Activated CD4-positive, alpha-beta T cell treated with anti-CD3 and anti-CD28 coated beads, Interleukin-2, amount 10 ng/mL, durations not matched to agents 24 days and 14 days (primary cell): ENCODE data around the gene SLC6A7. TPM values are rescaled to one million over a fixed set of nuclear protein-coding genes. Genes with fewer than 3 reads are reported as not detected.

Experiments used
- DNase-seq: peaks from one replicate; pipeline ENCODE4 v3.0.0; 2022
- H3K27ac Mint-ChIP-seq: one replicate; pipeline ENCODE4 v1.8.0; 2022; ENCODE audit warnings: mild to moderate bottlenecking, mixed read lengths
- H3K27me3 Mint-ChIP-seq: one replicate; pipeline ENCODE4 v1.8.0; 2022; ENCODE audit warnings: mixed read lengths
- H3K36me3 Mint-ChIP-seq: one replicate; pipeline ENCODE4 v1.8.0; 2022; ENCODE audit warnings: low read depth, mild to moderate bottlenecking, mixed read lengths
- H3K4me1 Mint-ChIP-seq: one replicate; pipeline ENCODE4 v1.8.0; 2021; ENCODE audit warnings: mixed read lengths
- H3K4me3 Mint-ChIP-seq: one replicate; pipeline ENCODE4 v1.8.0; 2022; ENCODE audit warnings: mild to moderate bottlenecking, moderate library complexity, mixed read lengths
- H3K9me3 Mint-ChIP-seq: one replicate; pipeline ENCODE4 v1.8.0; 2021; ENCODE audit warnings: mixed read lengths
- intact Hi-C: fragments of 100-400 bp; cut with micrococcal nuclease; formaldehyde crosslinking; loops from one replicate; pipeline ENCODE4 v1.15.1; 2023
- total RNA-seq: library from RNA; stranded (reverse); gene quantifications from 2 replicates; pipeline ENCODE4 v1.2.3, GENCODE V29; 2022

Gene SLC6A7
- total RNA-seq, 1 donor from 2014 or later, result not detected

DNA sequence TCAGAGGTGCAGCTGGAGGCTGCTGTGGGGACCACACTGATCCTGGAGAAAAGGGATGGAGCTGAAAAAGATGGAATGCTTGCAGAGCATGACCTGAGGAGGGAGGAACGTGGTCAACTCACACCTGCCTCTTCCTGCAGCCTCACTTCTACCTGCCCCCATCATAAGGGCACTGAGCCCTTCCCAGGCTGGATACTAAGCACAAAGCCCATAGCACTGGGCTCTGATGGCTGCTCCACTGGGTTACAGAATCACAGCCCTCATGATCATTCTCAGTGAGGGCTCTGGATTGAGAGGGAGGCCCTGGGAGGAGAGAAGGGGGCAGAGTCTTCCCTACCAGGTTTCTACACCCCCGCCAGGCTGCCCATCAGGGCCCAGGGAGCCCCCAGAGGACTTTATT lies 5.9 kb upstream of the SLC6A7 start:
- no peak overlapping the region for H3K27ac Mint-ChIP-seq
- peaks cover 10% of the 10 kb centered on the region for H3K27me3 Mint-ChIP-seq
- H3K4me1 Mint-ChIP-seq, result no peaks in the 10 kb centered on the region
- DNase-seq, result no peak
- H3K9me3 Mint-ChIP-seq, result no peaks in the 10 kb centered on the region
- no peak overlapping the region for H3K4me3 Mint-ChIP-seq
- intact Hi-C loops, result no loop called here
- no peaks in the 10 kb centered on the region for H3K36me3 Mint-ChIP-seq

DNA sequence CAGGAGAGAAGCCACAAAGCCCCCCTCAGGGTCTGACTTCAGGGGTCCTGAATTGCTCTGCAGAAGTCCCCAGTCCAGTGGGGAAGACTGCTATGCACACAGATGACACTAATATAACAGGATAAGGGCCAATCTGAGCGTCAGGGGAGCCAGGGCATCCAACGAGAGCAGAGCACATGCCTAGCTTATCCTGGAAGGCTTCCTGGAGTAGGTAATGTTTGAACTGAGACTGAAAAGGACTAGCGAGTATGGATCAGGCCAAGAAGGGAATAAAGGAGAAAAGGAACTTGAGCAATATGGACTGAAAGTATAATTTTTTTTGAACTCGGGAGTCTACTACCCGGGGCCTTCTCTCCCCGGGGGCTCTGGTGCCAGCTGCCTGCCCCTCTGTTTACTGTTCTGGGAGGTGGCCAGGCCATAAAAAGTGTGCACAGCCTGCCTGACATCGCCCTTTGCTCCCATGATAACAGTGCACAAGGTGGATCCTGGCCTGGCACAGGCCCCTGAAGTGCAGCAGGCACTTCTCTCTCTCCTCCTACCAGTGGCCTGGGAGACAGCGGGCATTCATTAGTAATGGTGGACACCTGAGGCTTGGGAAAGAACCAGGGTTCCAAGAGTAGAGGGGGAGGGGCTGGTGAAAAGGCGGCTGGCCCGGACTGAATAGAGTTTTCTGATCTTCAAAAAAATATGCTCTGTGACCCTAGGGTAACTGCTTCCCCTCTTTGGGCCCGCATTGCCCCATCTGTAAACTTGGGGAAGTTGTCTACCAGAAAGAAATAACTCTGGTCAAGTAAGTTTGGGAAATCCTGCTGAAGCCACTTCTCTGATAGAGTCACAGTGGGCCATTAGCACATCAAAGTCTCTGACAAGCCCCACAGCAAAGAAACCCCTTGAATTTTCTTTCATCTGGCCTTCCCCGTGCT lies 4.6 kb upstream of the SLC6A7 start:
- Mint-ChIP-seq H3K4me3 (no peak overlapping the region), H3K27me3 (peaks cover 18% of the 10 kb centered on the region)

DNA sequence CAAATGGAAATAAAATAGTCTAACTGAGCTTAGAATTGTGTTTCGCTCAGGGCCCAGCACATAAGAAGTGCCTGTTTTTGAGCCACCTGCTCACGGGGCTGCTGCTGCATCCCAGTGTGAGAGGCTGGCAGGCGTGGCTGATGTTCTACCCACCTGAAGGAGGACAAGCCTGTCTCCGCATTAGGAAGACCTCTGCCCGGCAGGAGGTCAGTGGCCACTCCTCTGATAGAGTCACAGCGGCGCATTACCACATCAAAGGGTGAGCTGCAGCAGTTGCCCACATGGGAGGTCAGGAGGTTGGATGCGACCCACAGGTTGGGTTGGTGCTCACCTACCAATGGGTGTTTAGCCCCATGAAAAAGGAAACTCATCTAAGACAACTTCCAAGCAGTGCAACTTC lies 3.7 kb upstream of the SLC6A7 start:
- Mint-ChIP-seq H3K4me3 (no peak overlapping the region), H3K36me3 (no peaks in the 10 kb centered on the region), H3K9me3 (no peaks in the 10 kb centered on the region), H3K27me3 (peaks cover 25% of the 10 kb centered on the region), H3K4me1 (no peaks in the 10 kb centered on the region), H3K27ac (no peak overlapping the region)
- no peak for DNase-seq
- intact Hi-C loops, result no loop called here

More for the DNA sequence above, 4.6 kb upstream of the SLC6A7 start:
- DNase-seq, result no peak
- Mint-ChIP-seq H3K27ac (no peak overlapping the region), H3K36me3 (no peaks in the 10 kb centered on the region), H3K4me1 (no peaks in the 10 kb centered on the region), H3K9me3 (no peaks in the 10 kb centered on the region)
- intact Hi-C loops, result no loop called here

DNA sequence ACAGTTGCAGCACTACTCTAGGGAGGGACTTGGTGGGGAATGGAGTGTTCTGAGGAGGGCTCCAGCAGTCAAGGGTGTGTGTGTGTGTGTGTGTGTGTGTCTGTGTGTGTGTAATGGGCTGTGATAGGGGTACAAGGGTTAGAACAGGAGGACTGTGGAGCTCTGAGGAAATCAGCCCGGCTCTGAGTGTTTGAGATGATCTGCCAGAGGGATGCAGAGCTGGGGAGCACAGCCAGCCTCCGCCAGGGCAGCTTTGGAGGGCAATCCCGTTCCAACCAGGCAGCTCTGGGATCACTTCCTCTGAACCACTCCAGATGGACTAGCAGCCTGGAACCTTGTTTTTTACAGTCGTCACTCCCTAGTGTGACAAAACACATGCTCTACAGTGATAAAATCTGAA lies 3.0 kb upstream of the SLC6A7 start:
- intact Hi-C loops, result no loop called here
- Mint-ChIP-seq H3K27ac (no peak overlapping the region), H3K27me3 (peaks cover 31% of the 10 kb centered on the region), H3K36me3 (no peaks in the 10 kb centered on the region), H3K9me3 (no peaks in the 10 kb centered on the region), H3K4me1 (no peaks in the 10 kb centered on the region), H3K4me3 (no peak overlapping the region)
- no peak for DNase-seq

DNA sequence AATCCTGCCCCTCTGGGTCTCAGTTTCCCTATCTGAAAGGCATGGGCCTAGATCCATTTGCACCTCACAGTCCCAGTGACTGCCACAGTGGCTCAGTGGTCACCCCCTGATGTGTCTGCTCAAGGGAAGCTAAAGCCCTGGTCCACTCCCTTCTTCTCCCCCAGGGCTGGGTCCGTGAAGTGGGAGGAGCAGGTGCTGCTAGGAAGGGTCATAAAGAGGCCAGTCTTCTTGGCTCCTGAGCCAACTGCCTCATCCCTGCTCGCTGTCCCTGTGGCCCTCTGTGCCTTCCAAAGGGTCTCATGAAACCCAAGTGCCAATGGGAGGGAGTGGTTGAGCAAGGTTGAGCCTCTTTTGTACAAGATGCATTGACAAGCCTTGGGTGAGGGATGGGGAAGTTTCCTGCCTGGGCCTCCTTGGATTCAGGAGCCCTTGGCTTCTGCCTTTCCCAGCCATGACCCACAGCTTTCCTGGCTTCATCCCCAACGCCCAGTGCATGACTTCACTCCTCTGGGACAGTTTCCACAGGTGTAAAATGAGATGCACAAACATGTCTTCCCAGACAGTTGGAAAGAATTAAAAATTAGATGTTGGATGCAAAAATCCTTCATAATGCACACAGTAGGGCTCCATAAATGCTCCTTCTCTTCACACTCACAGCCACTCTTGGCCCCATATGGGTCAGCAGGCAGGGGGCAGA lies 1.6 kb upstream of the SLC6A7 start:
- no peak overlapping the region for H3K4me3 Mint-ChIP-seq
- no peaks in the 10 kb centered on the region for H3K4me1 Mint-ChIP-seq
- no peaks in the 10 kb centered on the region for H3K36me3 Mint-ChIP-seq
- peaks cover 35% of the 10 kb centered on the region for H3K27me3 Mint-ChIP-seq
- intact Hi-C loops, result no loop called here
- H3K27ac Mint-ChIP-seq, result no peak overlapping the region
- no peak for DNase-seq
- H3K9me3 Mint-ChIP-seq, result no peaks in the 10 kb centered on the region

DNA sequence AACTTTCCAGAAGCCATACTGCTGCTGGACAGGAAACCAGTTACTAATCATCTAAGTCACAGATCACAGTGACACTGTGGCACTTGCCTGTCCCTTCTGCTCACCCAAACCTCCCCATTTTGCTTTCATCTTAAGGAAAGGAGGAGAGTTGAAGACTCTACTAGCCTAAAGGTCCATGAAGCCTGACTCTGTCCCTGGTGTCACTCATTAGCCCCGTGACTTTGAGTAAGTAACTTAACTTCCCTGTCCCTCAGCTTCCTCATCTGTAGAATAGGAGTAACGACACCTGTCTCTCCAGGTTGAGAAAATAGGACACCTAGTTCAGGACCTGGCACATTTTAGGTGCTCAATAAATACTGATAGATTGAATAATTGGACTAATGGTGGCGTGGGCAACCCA lies 536 bp upstream of the SLC6A7 start:
- Mint-ChIP-seq H3K36me3 (no peaks in the 10 kb centered on the region), H3K9me3 (no peaks in the 10 kb centered on the region), H3K27ac (no peak overlapping the region), H3K27me3 (peaks cover 35% of the 10 kb centered on the region), H3K4me1 (no peaks in the 10 kb centered on the region), H3K4me3 (no peak overlapping the region)
- intact Hi-C loops, result no loop called here
- DNase-seq, result no peak

DNA sequence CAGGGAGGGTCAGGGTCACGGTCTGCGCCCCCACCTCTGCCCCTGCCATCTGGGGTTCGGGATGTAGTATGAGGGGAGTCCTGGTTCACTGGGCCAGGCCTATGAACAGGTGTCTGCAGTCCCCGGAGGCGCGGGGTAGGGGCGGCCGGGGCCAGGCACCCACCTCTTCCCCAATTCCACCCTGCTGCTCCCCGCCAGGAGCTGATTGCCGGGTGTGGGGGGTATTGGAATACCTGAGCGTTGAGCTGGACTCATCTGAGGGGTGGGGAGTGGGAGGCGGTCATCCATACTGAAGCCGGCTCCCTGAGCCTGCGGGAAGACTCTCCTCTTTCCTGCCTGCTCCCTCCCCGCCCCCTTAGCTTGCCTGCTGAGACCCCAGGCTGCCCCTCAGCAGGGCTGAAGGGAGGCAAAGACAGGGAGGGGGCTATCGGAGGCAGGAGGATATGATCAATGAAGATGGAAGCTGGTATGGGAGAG lies 679 bp downstream of the SLC6A7 start:
- no peak overlapping the region for H3K27ac Mint-ChIP-seq
- no peak for DNase-seq
- H3K9me3 Mint-ChIP-seq, result no peaks in the 10 kb centered on the region
- peaks cover 35% of the 10 kb centered on the region for H3K27me3 Mint-ChIP-seq
- H3K4me1 Mint-ChIP-seq, result no peaks in the 10 kb centered on the region
- intact Hi-C loops, result no loop called here
- H3K36me3 Mint-ChIP-seq, result no peaks in the 10 kb centered on the region
- no peak overlapping the region for H3K4me3 Mint-ChIP-seq

DNA sequence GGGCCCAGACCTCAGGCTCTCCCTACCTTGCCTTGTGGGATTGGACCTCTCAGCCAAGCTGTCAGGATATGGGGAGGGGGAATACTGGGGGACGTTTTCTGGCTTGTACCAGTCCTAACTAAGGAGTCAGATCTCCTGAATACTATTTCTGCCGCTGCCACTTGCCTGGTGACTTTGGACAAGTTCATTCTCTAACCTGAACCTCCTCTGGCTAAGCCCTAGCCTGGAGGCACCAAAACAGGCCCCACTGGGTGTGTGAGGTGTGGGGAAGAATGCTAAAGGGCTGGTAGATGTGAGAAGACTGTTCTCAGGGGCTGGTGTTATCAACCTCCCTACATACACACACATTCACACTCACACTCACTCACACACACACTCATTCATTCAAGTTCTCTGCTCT lies 1.1 kb downstream of the SLC6A7 start:
- intact Hi-C loops, result no loop called here
- H3K27ac Mint-ChIP-seq, result no peak overlapping the region
- DNase-seq, result no peak
- H3K36me3 Mint-ChIP-seq, result no peaks in the 10 kb centered on the region
- no peaks in the 10 kb centered on the region for H3K4me1 Mint-ChIP-seq
- peaks cover 35% of the 10 kb centered on the region for H3K27me3 Mint-ChIP-seq
- H3K9me3 Mint-ChIP-seq, result no peaks in the 10 kb centered on the region
- no peak overlapping the region for H3K4me3 Mint-ChIP-seq

DNA sequence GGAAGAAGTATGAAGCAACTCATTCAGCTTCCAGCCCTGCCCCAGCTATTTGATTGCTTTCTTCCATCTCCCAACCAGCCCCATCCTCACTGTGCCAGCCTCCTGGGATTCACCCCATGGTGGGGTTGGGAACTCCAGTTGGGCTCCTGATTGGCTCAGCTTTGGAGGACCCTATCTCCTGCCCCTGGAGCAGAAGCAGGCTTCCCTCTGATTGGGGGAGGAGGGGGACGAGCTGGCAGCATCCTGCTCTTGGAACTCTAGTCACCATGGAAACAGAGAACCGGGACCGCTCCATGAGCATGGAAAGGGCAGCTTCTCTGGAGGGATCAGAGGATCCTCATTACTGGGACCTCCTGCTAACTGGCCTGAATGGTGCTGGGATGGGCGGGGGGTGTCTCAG lies 2.6 kb downstream of the SLC6A7 start:
- peaks cover 32% of the 10 kb centered on the region for H3K27me3 Mint-ChIP-seq
- no peaks in the 10 kb centered on the region for H3K4me1 Mint-ChIP-seq
- H3K9me3 Mint-ChIP-seq, result no peaks in the 10 kb centered on the region
- H3K36me3 Mint-ChIP-seq, result no peaks in the 10 kb centered on the region
- intact Hi-C loops, result no loop called here
- H3K4me3 Mint-ChIP-seq, result no peak overlapping the region
- no peak for DNase-seq
- H3K27ac Mint-ChIP-seq, result no peak overlapping the region

DNA sequence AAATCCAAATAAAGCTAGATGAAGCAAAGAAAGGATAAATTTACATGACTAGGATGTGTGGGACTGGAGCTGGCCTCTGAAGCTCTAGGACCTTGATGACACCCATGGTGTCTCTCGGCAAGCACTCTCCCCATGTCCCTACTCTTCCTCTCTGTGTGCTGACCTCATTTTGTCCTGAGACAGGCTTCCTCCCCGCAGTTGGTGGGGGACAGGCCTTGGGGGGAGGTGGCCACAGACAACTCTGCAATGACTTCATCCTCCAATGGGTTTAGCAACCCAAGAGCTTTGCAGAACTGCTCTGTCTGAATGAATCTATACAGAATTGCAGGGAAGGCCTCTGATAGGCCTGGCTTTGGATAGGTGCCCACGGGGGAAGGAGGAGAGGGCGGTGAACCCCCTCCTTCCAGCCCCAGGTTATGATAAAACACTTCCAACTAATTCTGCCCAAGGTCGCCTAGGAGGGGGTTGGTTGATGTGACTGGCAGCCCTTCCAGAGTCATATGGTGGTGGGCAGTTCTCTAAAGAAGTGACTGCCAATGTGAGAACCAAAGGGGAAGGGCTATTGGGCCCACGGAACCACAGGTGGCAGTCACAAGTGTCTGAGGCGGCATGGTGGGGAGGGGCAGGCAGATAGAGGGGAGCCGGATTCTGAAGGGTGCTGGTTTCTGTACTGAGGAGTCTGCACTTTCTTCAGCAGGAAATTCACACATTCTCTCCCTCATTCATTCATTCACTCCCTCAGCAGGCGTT lies 6.0 kb downstream of the SLC6A7 start:
- no peak for DNase-seq
- H3K9me3 Mint-ChIP-seq, result no peaks in the 10 kb centered on the region
- intact Hi-C loops, result no loop called here
- no peaks in the 10 kb centered on the region for H3K36me3 Mint-ChIP-seq
- no peaks in the 10 kb centered on the region for H3K4me1 Mint-ChIP-seq
- H3K4me3 Mint-ChIP-seq, result no peak overlapping the region
- H3K27ac Mint-ChIP-seq, result no peak overlapping the region
- peaks cover 14% of the 10 kb centered on the region for H3K27me3 Mint-ChIP-seq

DNA sequence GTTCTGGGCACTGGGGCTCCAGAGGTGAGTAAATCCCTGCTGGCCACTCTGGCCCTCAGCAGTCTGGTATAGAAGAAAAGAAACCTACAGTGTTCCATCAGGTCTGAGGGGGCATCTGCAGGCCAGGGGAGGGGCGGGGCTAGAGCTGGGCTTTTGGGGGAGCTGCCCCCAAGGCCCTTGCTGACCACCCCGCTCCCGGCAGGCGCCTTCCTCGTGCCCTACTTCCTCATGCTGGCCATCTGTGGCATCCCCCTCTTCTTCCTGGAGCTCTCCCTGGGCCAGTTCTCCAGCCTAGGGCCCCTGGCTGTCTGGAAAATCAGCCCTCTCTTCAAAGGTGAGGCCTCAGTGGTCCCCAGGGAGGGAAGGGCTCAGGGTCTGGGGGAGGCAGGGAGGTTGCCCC lies 6.7 kb downstream of the SLC6A7 start:
- H3K4me1 Mint-ChIP-seq, result no peaks in the 10 kb centered on the region
- H3K27ac Mint-ChIP-seq, result no peak overlapping the region
- no peaks in the 10 kb centered on the region for H3K36me3 Mint-ChIP-seq
- H3K27me3 Mint-ChIP-seq, result peaks cover 10% of the 10 kb centered on the region
- H3K9me3 Mint-ChIP-seq, result no peaks in the 10 kb centered on the region
- no peak for DNase-seq
- intact Hi-C loops, result no loop called here
- H3K4me3 Mint-ChIP-seq, result no peak overlapping the region

DNA sequence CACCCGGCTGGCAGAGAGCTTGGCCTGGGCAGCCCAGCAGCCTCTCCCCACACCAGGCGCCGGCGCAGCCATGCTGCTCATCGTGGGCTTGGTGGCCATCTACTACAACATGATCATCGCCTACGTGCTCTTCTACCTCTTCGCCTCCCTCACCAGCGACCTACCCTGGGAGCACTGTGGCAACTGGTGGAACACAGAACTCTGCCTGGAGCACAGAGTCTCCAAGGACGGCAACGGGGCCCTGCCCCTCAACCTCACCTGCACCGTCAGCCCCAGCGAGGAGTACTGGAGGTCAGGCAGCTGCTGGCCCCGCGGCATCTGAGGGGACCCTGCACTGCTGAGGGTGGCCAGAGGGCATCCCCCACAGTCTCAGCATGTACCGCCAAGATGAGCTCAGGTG lies 7.1 kb downstream of the SLC6A7 start:
- Mint-ChIP-seq H3K4me1 (no peaks in the 10 kb centered on the region), H3K4me3 (no peak overlapping the region), H3K36me3 (no peaks in the 10 kb centered on the region), H3K27me3 (peaks cover 7% of the 10 kb centered on the region), H3K27ac (no peak overlapping the region), H3K9me3 (no peaks in the 10 kb centered on the region)
- intact Hi-C loops, result no loop called here
- DNase-seq, result no peak

DNA sequence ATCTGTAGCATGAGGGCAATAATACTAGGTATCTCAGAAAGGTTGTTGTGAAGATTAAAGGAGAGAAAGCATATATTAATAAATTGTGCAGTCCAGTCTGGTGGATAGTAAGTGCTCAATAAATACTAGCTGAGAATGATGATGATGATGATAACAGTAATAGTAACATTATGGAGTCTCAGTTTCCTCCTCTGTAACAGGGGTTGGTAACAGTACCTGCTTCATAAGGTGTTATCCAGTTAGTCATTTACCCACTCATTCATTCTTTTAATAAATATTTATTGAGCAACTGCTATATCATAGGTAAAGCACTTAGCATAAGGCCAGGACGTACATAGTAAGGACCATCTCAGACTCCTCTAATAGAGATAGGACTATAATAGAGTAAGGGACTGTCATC lies 7.6 kb downstream of the SLC6A7 start:
- H3K27me3 Mint-ChIP-seq, result peaks cover 3% of the 10 kb centered on the region
- no peak overlapping the region for H3K4me3 Mint-ChIP-seq
- no peak for DNase-seq
- H3K36me3 Mint-ChIP-seq, result no peaks in the 10 kb centered on the region
- H3K9me3 Mint-ChIP-seq, result no peaks in the 10 kb centered on the region
- no peak overlapping the region for H3K27ac Mint-ChIP-seq
- intact Hi-C loops, result no loop called here
- H3K4me1 Mint-ChIP-seq, result no peaks in the 10 kb centered on the region

DNA sequence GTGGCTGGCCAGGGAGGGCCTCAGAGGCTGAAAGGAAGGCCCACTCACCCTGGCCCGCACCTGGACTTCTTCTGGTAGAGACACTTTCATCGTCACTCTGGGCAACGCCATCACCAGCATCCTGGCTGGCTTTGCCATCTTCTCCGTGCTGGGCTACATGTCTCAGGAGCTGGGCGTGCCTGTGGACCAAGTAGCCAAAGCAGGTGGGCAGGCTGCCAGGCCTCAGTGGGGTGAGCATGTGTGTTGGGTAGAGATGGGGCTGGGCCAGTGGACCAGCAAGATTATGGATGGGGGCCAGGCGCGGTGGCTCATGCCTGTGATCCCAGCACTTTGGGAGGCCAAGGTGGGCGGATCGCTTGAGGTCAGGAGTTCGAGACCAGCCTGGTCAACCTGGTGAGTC lies 12.6 kb downstream of the SLC6A7 start:
- no peak for DNase-seq
- intact Hi-C loops, result no loop called here
- no peak overlapping the region for H3K27ac Mint-ChIP-seq
- no peaks in the 10 kb centered on the region for H3K4me1 Mint-ChIP-seq
- no peak overlapping the region for H3K4me3 Mint-ChIP-seq
- H3K9me3 Mint-ChIP-seq, result no peaks in the 10 kb centered on the region
- no peaks in the 10 kb centered on the region for H3K27me3 Mint-ChIP-seq
- no peaks in the 10 kb centered on the region for H3K36me3 Mint-ChIP-seq
